DMS153 treated with DMSO at 0.1 percent for 48 hours (cell line): ENCODE measurements around the gene KCNQ1OT1.

Experiments used
- DNase-seq: peaks from one replicate; lab custom pipeline; 2025; ENCODE audit not compliant: unreplicated experiment; lab: John Stamatoyannopoulos, UW

KCNQ1OT1 gene

GRCh38 chr11:2574043-2574552 lies 125.7 kb downstream of the KCNQ1OT1 start:
- no peak for DNase-seq

GRCh38 chr11:2573240-2574042 lies 126.4 kb downstream of the KCNQ1OT1 start:
- no peak for DNase-seq

DNA sequence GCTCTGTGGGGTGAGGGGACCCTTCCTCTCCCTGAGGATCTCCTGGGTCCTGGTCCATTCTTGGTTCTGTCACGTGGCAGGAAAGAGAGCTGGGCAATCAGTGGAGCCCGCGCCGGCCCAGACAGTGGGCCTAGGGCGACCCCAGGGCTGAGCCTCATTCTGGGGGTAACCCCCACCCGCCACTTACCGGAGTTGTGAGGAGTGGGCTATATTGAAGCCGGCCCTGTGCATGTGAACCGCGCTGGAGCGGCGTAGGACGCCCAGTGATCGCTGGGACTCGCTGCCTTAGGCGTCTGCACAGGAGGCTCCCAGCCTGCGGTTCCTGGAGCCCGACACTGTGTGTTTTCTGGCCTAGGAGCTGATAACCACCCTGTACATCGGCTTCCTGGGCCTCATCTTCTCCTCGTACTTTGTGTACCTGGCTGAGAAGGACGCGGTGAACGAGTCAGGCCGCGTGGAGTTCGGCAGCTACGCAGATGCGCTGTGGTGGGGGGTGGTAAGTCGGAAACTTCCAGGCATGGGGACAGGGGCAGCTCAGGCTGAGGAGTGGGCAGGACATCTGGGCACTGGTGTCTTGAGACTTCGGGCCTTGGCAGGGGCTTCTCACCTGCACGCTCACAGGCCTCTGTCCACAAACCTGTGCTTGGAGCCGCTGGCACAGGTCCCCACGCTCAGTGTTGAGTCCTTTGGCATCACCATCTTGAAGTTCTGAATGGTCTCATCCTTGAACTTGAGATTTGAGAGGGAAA lies 127.1 kb downstream of the KCNQ1OT1 start:
- DNase-seq: no peak

GRCh38 chr11:2571598-2572281 lies 128.1 kb downstream of the KCNQ1OT1 start:
- DNase-seq: no peak

DNA sequence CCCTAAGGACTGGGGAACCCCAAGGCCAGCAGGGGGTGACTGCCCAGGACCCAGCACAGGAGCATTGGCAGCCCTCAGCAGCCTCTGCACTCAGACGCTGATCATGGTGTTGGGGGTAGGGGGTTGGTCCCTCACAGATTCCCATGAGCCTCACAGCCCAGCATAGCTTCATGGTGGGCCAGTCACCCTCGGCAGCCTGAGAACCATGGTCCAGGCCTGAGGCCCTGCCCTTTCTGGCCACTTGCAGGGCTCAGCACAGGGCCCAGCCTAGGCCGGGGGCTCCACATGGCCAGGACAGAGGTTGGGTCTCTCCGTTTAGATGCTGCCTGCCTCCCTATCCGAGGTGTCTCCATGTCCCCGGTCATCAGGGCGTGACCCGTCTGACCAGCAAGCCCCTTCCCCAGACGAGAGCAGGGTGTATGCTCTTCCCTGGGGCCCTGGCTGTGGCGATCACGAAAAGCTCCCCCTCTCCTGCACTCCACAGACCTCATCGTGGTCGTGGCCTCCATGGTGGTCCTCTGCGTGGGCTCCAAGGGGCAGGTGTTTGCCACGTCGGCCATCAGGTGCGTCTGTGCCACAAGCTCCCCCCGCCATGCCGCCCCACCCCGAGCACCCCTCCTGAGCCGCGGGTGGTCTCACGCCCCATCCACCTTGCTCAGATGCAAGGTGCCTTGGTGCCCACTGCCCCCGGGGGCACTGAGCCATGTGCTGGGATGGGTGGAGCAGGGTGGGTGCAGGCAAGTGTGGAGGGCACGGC lies 128.8 kb downstream of the KCNQ1OT1 start:
- no peak for DNase-seq

DNA sequence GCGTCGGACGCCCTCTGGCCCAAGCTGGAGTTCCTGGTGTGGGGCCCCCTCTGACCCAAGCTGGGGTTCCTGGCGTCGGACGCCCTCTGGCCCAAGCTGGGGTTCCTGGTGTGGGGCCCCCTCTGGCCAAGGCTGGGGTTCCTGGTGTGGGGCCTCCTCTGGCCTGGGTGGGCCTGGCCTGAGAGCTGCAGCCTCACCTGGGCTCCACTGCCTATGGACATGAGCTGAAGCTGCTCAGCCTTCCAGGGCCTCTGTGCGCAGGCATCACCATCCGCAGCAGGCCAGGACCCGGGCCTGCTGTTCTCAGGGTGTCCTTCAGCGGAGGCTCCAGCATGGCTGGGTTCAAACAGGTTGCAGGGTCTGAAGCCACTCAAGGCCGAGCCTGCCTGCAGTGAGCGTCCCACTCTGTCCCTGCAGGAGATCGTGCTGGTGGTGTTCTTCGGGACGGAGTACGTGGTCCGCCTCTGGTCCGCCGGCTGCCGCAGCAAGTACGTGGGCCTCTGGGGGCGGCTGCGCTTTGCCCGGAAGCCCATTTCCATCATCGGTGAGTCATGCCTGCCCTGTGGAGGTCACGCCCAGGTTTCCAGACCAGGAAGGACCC lies 129.5 kb downstream of the KCNQ1OT1 start:
- no peak for DNase-seq

DNA sequence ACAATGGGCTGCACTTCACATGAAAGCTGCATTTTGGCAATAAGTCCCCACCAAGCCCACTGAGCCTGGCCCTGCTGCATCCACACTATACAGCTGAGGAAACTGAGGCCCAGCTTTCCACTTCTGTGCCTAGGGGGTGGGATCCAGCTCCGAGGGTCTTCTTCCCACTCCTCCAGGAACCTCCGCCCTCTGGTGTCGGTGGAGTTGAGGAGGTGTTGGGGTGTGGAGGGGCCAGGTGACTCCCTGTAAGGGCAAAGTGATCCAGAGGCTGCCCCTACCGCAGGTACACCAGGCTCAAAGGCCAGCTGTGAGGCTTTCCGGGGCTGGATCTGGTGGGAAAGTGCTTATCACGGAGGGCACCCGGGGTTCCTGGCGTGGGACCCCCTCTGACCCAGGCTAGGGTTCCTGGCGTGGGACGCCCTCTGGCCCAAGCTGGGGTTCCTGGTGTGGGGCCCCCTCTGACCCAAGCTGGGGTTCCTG lies 130.0 kb downstream of the KCNQ1OT1 start:
- no peak for DNase-seq

DNA sequence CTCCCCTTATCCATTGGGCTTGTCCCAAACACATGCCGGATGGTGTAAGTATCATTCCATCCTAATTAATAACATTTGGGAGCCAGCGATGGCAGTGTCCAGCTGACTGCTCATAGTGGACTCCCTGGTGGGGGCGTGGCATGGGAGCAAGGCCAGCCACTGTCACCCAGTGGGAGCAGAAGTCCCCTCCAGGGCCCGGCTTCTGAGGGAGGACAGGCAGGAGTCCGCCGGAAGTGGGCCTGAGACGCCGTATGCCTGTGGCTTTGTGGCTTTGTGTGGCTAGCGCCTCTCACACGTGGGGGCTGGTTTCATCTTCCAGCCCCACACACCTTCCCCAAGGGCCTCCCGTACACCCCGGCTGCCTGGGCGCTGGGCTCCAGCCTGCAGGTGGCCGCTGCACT lies 130.5 kb downstream of the KCNQ1OT1 start:
- DNase-seq: no peak

GRCh38 chr11:2567026-2567671 lies 132.6 kb downstream of the KCNQ1OT1 start:
- no peak for DNase-seq

- DNase-seq: no peak
Measured at GRCh38 chr11:2566223-2567025, 133.4 kb downstream of the KCNQ1OT1 start.

- no peak for DNase-seq
Measured at GRCh38 chr11:2565447-2566222, 134.2 kb downstream of the KCNQ1OT1 start.

DNA sequence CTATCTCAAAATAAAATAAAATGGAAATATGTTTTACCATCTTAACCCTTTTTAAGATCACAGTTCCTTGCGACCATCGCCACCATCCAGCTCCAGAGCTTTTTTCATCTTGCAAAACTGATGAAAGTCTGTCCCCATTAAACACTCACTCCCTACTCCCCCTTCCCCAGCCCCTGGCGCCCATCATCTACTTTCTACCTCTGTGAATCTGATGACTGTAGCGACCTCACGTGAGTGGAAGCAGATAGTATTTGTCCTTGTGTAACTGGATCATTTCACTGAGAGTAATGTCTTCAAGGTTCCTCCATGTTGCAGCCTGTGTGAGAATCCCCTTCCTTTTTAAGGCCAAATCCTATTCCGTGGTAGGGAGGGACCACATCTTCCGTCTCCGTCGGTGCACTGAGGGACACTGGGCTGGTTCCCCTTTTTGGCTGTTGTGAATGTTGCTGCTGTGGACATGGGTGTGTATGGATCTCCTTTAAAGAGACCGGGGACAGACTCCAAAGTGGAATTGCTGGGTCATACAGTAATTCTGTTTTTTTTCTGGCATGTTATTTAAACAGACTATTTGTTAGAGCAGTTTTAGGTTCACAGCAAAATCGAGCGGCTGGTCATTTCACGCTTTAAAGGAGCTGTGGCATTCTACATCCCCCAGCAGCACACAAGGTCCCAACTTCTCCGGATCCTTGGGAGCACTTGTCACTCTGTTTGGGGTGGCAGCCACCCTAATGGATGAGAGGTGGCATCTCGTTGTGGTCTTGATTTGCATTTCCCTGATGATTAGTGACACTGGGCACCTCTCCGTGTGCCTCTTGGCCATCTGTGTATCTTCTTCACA lies 135.0 kb downstream of the KCNQ1OT1 start:
- DNase-seq: no peak

DNA sequence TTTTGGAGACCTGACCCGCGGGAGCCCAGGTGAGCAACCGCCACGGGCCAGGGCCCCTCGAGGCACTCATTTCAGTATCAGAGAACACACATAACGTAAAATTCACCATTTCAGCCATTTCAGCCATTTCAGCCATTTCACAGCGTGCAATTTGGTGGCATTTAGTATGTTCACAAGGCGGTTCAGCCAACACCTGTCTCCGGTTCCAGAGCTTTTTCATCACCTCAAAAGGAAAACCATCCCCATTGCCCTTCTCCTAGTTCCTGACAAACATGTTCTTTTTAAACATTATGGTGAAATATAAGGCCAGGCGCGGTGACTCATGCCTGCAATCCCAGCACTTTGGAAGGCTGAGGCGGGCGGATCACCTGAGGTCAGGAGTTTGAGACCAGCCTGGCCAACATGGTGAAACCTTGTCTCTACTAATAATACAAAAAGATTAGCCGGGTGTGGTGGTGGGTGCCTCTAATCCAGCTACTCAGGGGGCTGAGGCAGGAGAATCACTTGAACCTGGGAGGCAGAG lies 135.7 kb downstream of the KCNQ1OT1 start:
- no peak for DNase-seq

DNA sequence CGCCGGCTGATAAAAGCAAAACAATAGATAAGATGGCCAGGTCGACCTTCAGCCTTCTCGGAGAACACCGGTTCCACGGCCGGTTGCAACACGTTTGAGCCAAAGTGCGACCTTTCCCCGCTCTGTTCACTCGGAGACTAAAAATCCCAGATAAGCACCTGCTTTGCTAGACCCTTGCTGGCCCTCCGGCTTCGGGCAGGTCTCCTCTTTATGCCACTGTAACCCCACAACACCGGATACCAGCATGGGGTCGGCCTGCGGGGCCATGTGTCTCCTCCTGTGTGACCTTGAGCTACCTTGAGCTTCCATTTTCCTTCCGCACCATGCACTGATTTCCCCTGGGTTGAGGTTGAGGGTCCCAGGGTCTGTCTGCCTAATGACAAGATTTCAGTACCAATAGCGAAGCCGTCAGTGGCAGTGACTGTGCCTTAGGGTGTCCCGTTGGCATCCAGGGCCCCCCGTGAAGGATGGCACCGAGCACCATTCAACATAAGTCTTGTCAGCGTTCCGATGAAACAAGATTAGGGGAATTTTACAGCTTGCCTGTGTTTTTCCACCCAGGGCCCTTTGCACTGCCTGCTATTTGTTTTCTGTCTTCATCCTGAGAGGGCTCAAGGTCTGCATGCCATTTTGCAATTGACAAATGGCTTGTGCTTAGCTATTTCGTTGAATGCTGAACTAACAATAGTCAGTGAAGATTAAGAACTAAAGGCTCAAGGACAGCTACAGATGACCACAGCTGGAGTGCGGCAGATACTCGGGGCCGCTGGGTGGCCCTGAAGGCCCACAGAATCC lies 136.4 kb downstream of the KCNQ1OT1 start:
- no peak for DNase-seq

DNA sequence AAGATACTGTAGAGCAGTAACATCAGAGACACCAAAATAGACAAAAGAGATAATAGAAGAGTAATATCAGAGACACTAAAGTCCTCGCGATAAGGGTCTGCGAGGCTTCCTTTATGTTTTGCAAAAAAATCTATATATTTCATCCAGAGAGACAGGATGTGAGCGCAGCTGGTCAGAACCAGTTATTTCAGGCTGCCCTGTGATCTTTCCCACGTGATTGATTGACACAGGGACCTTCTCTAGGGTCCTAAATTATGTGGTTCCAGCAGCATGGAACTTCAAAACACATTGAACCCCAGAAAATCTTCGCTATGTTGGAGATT lies 136.9 kb downstream of the KCNQ1OT1 start:
- no peak for DNase-seq
